Stimulated activated CD8-positive, alpha-beta memory T cell treated with anti-CD3 and anti-CD28 coated beads, Interleukin-4, amount 100 ng/mL, for 4 hours (primary cell): ENCODE measurements around the gene FREM2.

ENCODE experiments used
- DNase-seq, 2 donors: peaks; one replicate each; pipeline ENCODE4 v3.0.0-alpha.2; 2020; ENCODE audit warnings: low read depth in 2 of 2, low spot score in 1 of 2

FREM2 gene

DNA sequence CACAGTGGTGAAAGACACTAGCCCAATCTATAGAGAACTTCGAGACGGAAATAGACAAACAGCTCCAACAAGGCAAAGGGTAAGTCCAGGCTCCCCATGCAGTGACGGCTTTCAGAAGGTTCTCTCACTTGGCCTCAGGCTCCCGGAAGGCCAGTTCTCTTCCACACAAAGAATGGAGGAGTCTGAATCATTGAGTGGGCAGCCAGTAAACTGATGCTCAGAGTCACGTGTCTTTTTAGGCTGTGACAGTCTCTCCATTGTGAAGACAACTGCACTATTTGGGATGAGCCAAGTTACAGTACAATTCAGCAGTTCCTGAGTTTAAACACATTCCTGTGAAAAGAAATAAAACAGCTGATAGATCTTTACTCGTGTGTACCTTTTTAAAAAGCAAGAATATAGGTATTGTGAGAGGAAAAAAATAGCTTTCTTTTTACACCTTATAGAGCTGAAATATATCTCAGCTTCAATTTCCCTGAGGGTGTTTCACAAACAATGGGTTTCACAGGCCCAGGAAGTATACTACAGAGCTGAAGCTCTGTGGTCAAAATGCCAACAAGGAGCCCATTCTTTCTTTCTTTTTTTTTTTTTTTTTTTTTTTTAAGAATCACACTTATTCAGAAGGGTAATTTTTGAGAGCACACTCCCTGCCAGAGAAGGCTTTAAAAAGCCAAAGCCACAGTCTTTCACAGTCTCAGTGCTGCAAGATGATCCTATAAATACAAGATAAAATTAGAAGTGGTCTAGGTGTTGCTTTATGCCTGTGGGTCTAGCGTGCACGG, 135.1 kb downstream of the FREM2 start:
- no peak for DNase-seq

DNA sequence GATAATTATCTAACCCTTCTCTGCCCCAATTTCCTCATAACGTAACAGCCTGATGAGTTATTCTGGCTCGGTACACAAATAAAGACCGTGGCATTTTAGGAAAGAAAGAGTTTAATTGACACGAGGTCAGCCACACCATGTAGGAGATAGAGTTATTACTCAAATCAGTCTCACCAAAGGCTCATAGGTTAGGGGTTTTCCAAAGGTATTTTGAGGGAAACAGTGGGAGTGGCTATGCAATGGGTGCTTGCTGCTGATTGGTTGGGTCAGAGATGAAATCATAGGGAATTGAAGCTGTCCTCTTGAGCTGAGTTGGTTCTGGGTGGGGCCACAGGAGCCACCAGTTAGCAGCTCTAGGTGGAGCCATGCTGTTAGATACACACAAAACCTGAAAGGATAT, 137.5 kb downstream of the FREM2 start:
- no peak for DNase-seq

DNA sequence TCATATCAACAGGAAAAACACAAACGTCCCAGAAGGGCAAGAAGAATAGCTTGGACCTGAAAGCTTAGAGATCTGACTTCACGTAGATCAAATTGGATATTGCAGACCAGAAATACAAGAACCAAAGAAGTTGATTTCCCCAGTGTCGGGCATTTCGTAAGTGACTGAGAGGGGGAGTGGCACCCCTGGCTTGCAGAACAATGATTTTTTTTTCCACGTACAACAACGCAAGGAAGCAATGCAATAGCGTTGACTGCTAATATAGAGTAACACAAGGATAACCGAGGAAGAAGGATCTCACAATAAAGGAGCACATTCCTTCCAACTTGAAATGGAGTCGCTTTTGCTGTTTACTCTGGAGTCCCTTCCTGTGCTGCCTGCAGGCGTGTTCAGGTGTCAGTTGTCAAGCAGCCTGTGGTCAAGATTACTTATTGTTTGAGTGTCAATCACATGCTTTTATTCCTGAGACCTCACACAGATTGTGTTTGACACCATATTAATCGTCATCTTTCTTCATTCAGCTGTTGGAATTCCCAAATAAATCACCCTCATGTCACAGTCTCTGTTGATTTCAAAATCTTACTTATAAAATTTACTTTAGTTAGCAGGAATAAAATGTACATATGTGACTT, 139.4 kb downstream of the FREM2 start:
- no peak for DNase-seq

- no peak for DNase-seq
Measured at GRCh38 chr13:38830442-38831045, 143.7 kb downstream of the FREM2 start.

- DNase-seq: no peak
Measured at GRCh38 chr13:38844581-38844980, 157.7 kb downstream of the FREM2 start.

GRCh38 chr13:38848360-38848759, 161.5 kb downstream of the FREM2 start:
- no peak for DNase-seq

- no peak for DNase-seq
Measured at GRCh38 chr13:38849315-38849714, 162.4 kb downstream of the FREM2 start.

DNA sequence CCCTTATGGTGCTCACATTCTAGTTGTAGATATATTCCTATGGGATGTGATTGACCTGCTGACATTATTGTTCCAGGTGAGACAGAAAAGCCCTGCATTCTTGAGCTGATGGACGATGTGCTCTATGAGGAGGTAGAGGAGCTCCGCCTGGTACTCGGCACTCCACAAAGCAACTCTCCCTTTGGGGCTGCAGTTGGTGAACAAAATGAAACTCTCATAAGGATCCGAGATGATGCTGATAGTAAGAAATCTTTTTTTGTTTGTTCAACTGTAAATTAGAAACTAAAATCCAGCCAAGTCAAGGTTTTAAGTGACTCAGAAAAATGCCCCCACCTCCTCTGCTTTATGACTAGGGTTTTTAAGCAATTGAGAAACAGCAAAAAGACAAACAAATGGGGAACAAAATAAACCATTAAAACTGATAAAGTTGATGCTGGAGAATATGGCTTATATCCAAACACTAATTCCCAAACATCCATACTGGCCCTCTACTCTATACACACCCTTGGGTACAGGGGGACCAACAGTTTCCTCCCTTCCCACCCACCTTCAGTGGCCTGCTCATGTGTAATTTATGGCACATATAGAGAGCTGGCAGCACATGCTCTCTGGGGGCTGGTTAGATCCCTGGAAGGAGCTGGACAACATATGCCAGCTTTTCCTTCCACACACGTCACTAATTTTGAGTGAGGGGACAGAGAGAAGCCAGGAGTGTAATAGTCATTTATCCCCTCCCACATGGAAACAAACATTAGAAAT, 164.2 kb downstream of the FREM2 start:
- DNase-seq: no peak

DNA sequence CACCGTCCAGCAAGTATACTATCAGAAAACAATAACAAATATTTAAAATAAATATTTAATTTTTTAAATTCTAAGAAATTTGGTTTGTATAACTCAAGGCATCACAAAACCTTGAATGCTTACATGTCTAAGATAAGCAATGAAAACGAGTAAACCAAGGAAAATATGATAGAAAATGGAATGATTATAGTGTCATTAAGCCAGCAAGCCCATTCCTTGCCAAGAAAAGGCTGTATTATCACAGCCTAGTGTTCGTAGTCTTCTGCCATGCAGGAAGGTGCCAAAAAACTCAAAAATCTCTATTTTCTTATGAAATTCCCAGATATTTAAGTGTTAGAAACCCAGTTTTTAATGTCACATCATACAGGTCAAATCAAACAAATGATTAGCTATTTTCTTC, 167.3 kb downstream of the FREM2 start:
- no peak for DNase-seq

- no peak for DNase-seq
Measured at GRCh38 chr13:38856065-38856464, 169.2 kb downstream of the FREM2 start.

DNA sequence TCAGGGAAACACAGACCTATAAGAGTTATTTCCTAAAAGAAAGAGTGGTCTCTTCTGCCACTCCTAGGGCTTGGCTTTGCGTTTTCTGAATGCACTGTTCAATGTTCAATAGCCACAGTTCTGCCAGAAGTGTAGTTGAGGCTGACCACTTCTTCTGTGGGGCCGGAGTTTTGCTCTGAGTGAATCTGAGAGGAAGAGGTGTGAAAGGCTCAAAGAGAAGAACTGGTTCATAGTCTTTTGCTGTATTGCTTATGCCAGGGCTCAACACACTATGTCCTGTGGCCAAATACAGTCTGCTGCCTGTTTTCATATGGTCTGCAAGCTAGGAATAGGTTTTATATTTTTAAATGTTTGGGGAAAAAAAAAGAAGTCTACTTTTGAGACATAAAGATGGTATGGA, 175.6 kb downstream of the FREM2 start:
- no peak for DNase-seq

DNA sequence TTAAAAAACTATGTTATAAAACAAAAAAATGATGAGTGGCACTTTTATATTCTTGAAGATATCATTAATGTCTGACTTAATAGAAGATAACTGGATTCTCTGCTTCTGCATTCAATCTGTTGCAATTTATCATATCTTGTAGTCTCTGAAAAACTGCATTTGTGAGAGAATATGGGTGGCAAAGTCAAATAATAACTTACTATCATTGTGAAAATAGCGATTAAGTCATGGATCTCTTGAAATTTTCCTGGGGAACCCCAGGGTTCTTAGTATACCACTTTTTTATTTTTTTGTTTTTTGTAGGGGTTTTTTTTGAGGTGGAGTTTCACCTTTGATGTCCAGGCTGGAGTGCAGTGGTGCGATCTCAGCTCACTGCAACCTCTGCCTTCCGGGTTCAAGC, 176.7 kb downstream of the FREM2 start:
- DNase-seq: no peak

DNA sequence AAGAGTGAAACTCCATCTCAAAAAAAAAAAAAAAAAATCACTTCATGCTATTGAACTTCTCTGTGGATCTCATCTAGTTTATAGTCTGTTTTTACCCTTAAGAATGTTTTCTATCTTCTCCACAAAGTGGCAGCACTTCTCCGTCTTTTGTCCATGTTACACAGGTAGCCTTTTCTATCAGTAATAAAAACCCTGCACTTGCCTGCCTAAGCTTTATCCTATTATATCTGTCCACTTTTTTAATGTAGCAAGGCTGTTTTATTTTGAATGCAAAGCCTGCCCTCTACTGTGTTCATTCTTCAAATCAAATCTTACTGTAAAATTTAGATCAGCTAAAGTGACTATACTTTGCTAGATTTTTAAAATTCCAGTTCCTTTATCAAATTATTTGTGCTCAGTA, 179.8 kb downstream of the FREM2 start:
- DNase-seq: no peak

- DNase-seq: no peak
Measured at GRCh38 chr13:38868399-38868798, 181.5 kb downstream of the FREM2 start.

- no peak for DNase-seq
Measured at GRCh38 chr13:38868870-38869269, 182.0 kb downstream of the FREM2 start.

DNA sequence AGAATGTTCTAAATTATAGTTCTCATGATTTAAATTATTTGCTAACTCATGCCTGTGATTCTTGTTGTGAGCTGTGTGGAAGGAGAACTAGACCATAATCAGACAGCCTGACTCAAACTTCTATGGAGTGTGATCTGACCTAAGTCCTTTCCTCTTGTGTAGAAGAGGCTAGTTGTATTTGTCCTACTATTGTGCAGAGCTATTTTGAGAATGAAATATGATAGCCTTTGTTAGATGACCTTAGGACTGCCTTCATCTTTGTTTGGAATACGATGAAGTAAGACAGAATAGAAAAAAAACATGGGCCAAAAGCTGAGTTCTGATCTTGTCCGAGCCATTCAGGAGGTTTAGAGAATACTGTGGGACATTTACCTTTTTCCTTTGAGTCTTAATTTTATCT, 184.4 kb downstream of the FREM2 start:
- DNase-seq: no peak

DNA sequence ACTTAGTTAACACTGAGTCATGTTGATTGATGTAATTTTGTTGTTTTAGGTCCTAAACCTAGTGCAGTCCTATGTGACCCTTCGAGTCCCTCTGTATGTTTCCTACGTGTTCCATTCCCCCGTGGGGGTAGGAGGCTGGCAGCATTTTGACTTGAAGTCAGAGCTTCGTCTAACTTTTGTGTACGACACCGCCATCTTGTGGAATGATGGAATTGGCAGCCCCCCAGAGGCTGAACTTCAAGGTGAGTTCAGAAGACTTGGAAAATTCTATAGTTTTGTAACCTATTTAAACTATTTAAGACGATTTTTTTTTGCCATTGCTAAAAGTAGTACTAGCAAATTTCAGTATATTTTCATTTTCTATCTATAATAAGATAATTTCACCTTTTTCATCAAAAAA, 185.8 kb downstream of the FREM2 start:
- DNase-seq: no peak

DNA sequence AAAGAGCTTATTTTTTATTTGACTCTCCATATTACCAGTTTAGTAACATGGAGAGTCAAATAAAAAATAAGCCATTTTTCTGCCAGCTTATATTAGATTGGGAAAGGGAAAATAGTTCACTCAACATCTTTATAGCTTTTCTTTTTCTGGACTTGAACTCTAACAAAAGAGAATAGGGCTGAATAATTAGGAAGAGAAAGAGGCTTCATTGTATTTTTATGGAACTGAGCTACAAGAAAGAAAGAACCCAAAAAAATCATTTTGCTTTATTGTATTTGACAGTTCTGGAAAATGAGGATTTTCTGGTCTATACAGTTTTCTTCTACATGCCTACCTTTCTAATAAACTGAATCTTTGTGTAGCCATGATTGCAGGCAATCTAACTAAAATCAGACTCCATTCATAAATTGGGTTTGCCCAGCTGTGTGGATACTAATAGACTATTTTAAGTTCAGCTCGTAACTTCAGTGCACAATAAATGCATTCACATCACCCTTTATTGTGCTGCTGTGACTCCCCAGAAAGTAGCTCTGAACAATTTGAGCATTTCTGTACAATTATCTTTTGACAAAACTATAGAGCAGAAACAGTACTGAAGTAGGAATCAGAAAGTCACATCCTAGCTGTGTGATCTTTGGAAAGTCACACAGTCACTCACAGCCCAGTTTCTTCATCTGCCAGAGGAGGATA, 188.5 kb downstream of the FREM2 start:
- DNase-seq: no peak

- DNase-seq: no peak
Measured at GRCh38 chr13:38879278-38879677, 192.4 kb downstream of the FREM2 start.

- DNase-seq: no peak
Measured at GRCh38 chr13:38879786-38880185, 192.9 kb downstream of the FREM2 start.

DNA sequence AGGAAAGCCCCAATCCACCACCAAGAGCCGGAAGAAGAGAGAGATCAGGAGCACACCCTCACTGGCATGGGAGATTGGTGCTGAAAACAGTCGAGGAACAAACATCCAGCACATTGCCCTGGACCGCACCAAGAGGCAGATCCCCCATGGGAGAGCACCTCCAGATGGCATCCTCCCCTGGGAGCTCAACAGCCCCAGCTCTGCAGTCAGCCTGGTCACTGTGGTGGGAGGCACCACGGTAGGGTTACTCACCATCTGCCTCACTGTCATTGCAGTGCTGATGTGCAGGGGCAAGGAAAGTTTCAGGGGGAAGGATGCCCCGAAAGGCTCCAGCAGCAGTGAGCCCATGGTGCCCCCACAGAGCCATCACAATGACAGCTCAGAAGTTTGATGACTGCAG, 193.5 kb downstream of the FREM2 start:
- no peak for DNase-seq
